H1 (cell line): ENCODE results near the gene SLIT3. TPM values are rescaled to one million over a fixed set of nuclear protein-coding genes. Genes with fewer than 3 reads are reported as not detected.

ENCODE experiments used
- CTCF ChIA-PET: fragments of 300-600 bp; sonication (Branson Sonifier 250); formaldehyde crosslinking; loops from one replicate; lab custom pipeline; 2021; ENCODE audit not compliant: partially characterized antibody; lab: Charles Lee
- POLR2A ChIA-PET: fragments of 300-600 bp; sonication (Branson Sonifier 250); formaldehyde crosslinking; loops from one replicate; lab custom pipeline; 2021; ENCODE audit warnings: inconsistent platforms; ENCODE audit not compliant: partially characterized antibody; lab: Charles Lee
- DNase-seq, 2 experiments: peaks; one replicate each; pipeline versions ENCODE4 v3.0.0 to v3.0.0-alpha.2; 2010 to 2022; ENCODE audit warnings: low spot score in 2 of 2, low read depth in 1 of 2, mixed read lengths in 1 of 2
- FAIRE-seq: peaks from 2 replicates; lab custom pipeline; 2011; peaks lifted over from hg19 to GRCh38; lab: Jason Lieb, UNC
- H2AFZ ChIP-seq: 2 replicates; pipeline ENCODE4 v1.8.1; 2012; ENCODE audit warnings: low read length, inconsistent platforms
- H2AK5ac ChIP-seq: 2 replicates; pipeline ENCODE4 v1.6.1; 2013; ENCODE audit warnings: low read depth, low read length
- H2BK120ac ChIP-seq: replicated peaks from 2 replicates; pipeline ENCODE3; 2013; ENCODE audit warnings: low read depth, low read length, inconsistent platforms
- H2BK12ac ChIP-seq: 2 replicates; pipeline ENCODE4 v1.6.1; 2013; ENCODE audit warnings: low read depth, low read length
- H2BK15ac ChIP-seq: 2 replicates; pipeline ENCODE4 v1.6.1; 2013; ENCODE audit warnings: low read length
- H2BK20ac ChIP-seq: 2 replicates; pipeline ENCODE4 v1.6.1; 2013; ENCODE audit warnings: low read length
- H2BK5ac ChIP-seq: 2 replicates; pipeline ENCODE4 v1.6.1; 2013; ENCODE audit warnings: low read depth, low read length
- H3K14ac ChIP-seq: 2 replicates; pipeline ENCODE4 v1.6.1; 2013; ENCODE audit warnings: inconsistent platforms; ENCODE audit not compliant: insufficient read length
- H3K18ac ChIP-seq: 2 replicates; pipeline ENCODE4 v1.6.1; 2013; ENCODE audit warnings: low read length; ENCODE audit errors: extremely low read depth
- H3K23ac ChIP-seq: 2 replicates; pipeline ENCODE4 v1.6.1; 2013; ENCODE audit warnings: inconsistent platforms; ENCODE audit not compliant: insufficient read length
- H3K23me2 ChIP-seq: 2 replicates; pipeline ENCODE4 v1.6.1; 2013; ENCODE audit warnings: low read depth, low read length
- H3K27ac ChIP-seq: 2 replicates; pipeline ENCODE4 v1.6.1; 2011; ENCODE audit warnings: low read depth, low read length, inconsistent platforms
- H3K27me3 ChIP-seq, 4 experiments: replicated peaks in 1 of 4; 1 replicate in 1 of 4; 2 replicates in 3 of 4; pipeline versions ENCODE4 v1.6.1 to v1.8.1; 2011 to 2013; ENCODE audit warnings: low read length in 3 of 4, mild to moderate bottlenecking in 3 of 4, inconsistent platforms in 2 of 4, mixed read lengths in 2 of 4, moderate library complexity in 1 of 4; ENCODE audit not compliant: control insufficient read depth in 3 of 4, insufficient read depth in 3 of 4; ENCODE audit errors: extremely low read depth in 1 of 4
- H3K36me3 ChIP-seq, 4 experiments: 2 replicates each; pipeline versions ENCODE4 v1.6.1 to v1.8.1; 2011 to 2013; ENCODE audit warnings: mild to moderate bottlenecking in 4 of 4, low read length in 3 of 4, moderate library complexity in 2 of 4, control low read depth in 1 of 4, inconsistent platforms in 1 of 4; ENCODE audit not compliant: insufficient read depth in 4 of 4, control insufficient read depth in 2 of 4
- H3K4ac ChIP-seq: replicated peaks from 2 replicates; pipeline ENCODE3; 2013; ENCODE audit warnings: low read length, low read depth, mixed read lengths, inconsistent platforms; ENCODE audit not compliant: insufficient read length
- H3K4me1 ChIP-seq, 4 experiments: replicated peaks in 1 of 4; 1 replicate in 1 of 4; 2 replicates in 3 of 4; pipeline versions ENCODE4 v1.6.1 to v1.8.1; 2011 to 2013; ENCODE audit warnings: low read length in 3 of 4, inconsistent platforms in 2 of 4, mixed read lengths in 1 of 4; ENCODE audit not compliant: insufficient read depth in 4 of 4, control insufficient read depth in 3 of 4
- H3K4me2 ChIP-seq, 2 experiments: 2 replicates each; pipeline versions ENCODE4 v1.6.1 to v1.8.1; 2011 to 2013; ENCODE audit warnings: low read depth in 2 of 2, low read length in 2 of 2, control low read depth in 1 of 2, inconsistent platforms in 1 of 2, mild to moderate bottlenecking in 1 of 2; ENCODE audit not compliant: insufficient read depth in 1 of 2
- H3K4me3 ChIP-seq, 4 experiments: fragments of 200-600, 300-600 bp in 1 of 4; sonication (generic), shearing (Covaris generic), sonication (Bioruptor Twin) in 1 of 4; 2 replicates each; pipeline versions ENCODE4 v1.5.1 to v1.8.1; 2011 to 2016; ENCODE audit warnings: low read length in 4 of 4, low read depth in 3 of 4, control low read depth in 2 of 4, inconsistent platforms in 2 of 4, mild to moderate bottlenecking in 2 of 4, mixed read lengths in 1 of 4, moderate library complexity in 1 of 4; ENCODE audit not compliant: insufficient read depth in 2 of 4; ENCODE audit errors: extremely low read depth in 1 of 4
- H3K56ac ChIP-seq: replicated peaks from 2 replicates; pipeline ENCODE3; 2013; ENCODE audit warnings: low read depth, mild to moderate bottlenecking, mixed read lengths, low read length, inconsistent platforms; ENCODE audit not compliant: insufficient read length
- H3K79me1 ChIP-seq: 2 replicates; pipeline ENCODE4 v1.6.1; 2013; ENCODE audit warnings: low read depth, low read length, control low read depth
- H3K79me2 ChIP-seq, 2 experiments: 2 replicates each; pipeline versions ENCODE4 v1.6.1 to v1.8.1; 2012 to 2013; ENCODE audit warnings: low read length in 2 of 2, mild to moderate bottlenecking in 2 of 2, inconsistent platforms in 1 of 2; ENCODE audit not compliant: insufficient read depth in 2 of 2, control insufficient read depth in 1 of 2
- H3K9ac ChIP-seq, 4 experiments: replicated peaks in 1 of 4; 1 replicate in 1 of 4; 2 replicates in 3 of 4; pipeline versions ENCODE4 v1.6.1 to v1.8.1; 2011 to 2013; ENCODE audit warnings: low read depth in 3 of 4, low read length in 3 of 4, control low read depth in 2 of 4, mild to moderate bottlenecking in 2 of 4, moderate library complexity in 2 of 4, inconsistent platforms in 1 of 4; ENCODE audit errors: extremely low read depth in 1 of 4
- H3K9me3 ChIP-seq, 2 experiments: 2 replicates each; pipeline versions ENCODE4 v1.6.1 to v1.8.1; 2012 to 2013; ENCODE audit warnings: mild to moderate bottlenecking in 2 of 2, moderate library complexity in 2 of 2, control low read depth in 1 of 2, inconsistent platforms in 1 of 2, low read depth in 1 of 2, low read length in 1 of 2, mixed read lengths in 1 of 2; ENCODE audit not compliant: insufficient read depth in 2 of 2
- H4K20me1 ChIP-seq, 2 experiments: replicated peaks in 1 of 2; 2 replicates each; pipeline versions ENCODE3 to v1.8.1; 2011 to 2013; ENCODE audit warnings: inconsistent platforms in 2 of 2, low read length in 2 of 2, mild to moderate bottlenecking in 1 of 2; ENCODE audit not compliant: insufficient read depth in 2 of 2, control insufficient read depth in 1 of 2
- H4K5ac ChIP-seq: 2 replicates; pipeline ENCODE4 v1.6.1; 2013; ENCODE audit warnings: low read length, low read depth, mixed read lengths, inconsistent platforms; ENCODE audit not compliant: insufficient read length
- H4K8ac ChIP-seq: 2 replicates; pipeline ENCODE4 v1.8.0; 2013; ENCODE audit warnings: mild to moderate bottlenecking, moderate library complexity, low read length, inconsistent platforms; ENCODE audit not compliant: insufficient read depth; ENCODE audit errors: extremely low read depth
- H4K91ac ChIP-seq: replicated peaks from 2 replicates; pipeline ENCODE3; 2013; ENCODE audit warnings: low read length, mixed read lengths, inconsistent platforms; ENCODE audit not compliant: insufficient read length
- ATF2 ChIP-seq: IDR thresholded peaks from 2 replicates; pipeline ENCODE4 v1.6.1; 2012; ENCODE audit warnings: low read length, inconsistent platforms
- CBX8 ChIP-seq: fragments of 300-800, 300-1000 bp; sonication (generic); IDR thresholded peaks from 2 replicates; pipeline ENCODE4 v1.7.1; 2016; ENCODE audit warnings: low read depth, low read length, borderline replicate concordance
- KDM1A ChIP-seq: fragments of 200-600, 300-600 bp; sonication (generic); IDR thresholded peaks from 2 replicates; pipeline ENCODE4 v1.7.1; 2016; ENCODE audit warnings: mild to moderate bottlenecking, low read length, borderline replicate concordance
- KDM4A ChIP-seq: IDR thresholded peaks from one replicate; pipeline ENCODE4 v1.7.1; 2012; ENCODE audit warnings: low read depth, mild to moderate bottlenecking, moderate library complexity, low read length, inconsistent platforms; ENCODE audit not compliant: severe bottlenecking
- KDM5A ChIP-seq: fragments of 200-600 bp; IDR thresholded peaks from 2 replicates; pipeline ENCODE4 v1.7.1; 2012; ENCODE audit warnings: mild to moderate bottlenecking, low read length, inconsistent platforms, mixed read lengths
- POLR2A ChIP-seq, 2 experiments: IDR thresholded peaks; 1 replicate in 1 of 2; 2 replicates in 1 of 2; pipeline ENCODE4 v1.6.1; 2011; ENCODE audit warnings: low read depth in 2 of 2, low read length in 2 of 2, mild to moderate bottlenecking in 2 of 2; ENCODE audit errors: control extremely low read depth in 1 of 2
- RAD21 ChIP-seq, 2 experiments: IDR thresholded peaks in 1 of 2; conservative IDR thresholded peaks in 1 of 2; 2 replicates each; pipeline ENCODE4 v1.6.1; 2011; ENCODE audit warnings: low read depth in 2 of 2, low read length in 2 of 2, improper control_type of control experiment in 1 of 2, inconsistent platforms in 1 of 2, mild to moderate bottlenecking in 1 of 2, moderate library complexity in 1 of 2
- RBBP5 ChIP-seq: IDR thresholded peaks from 2 replicates; pipeline ENCODE4 v1.7.1; 2012; ENCODE audit warnings: low read depth, mild to moderate bottlenecking, inconsistent platforms, low read length, moderate library complexity, borderline replicate concordance
- RFX5 ChIP-seq: IDR thresholded peaks from 2 replicates; pipeline ENCODE4 v1.6.1; 2011; ENCODE audit warnings: low read depth, low read length, improper control_type of control experiment, borderline replicate concordance
- RXRA ChIP-seq: IDR thresholded peaks from 2 replicates; pipeline ENCODE4 v1.6.1; 2011; ENCODE audit warnings: low read depth, mild to moderate bottlenecking, low read length, moderate library complexity; ENCODE audit not compliant: insufficient read depth
- TCF12 ChIP-seq: IDR thresholded peaks from 2 replicates; pipeline ENCODE4 v1.6.1; 2011; ENCODE audit warnings: low read depth, mild to moderate bottlenecking, low read length
- WGBS, 2 experiments: shearing (Covaris generic) in 1 of 2; methylation state at CpG; one replicate each; pipeline versions ENCODE4 v1.1.6 to v1.1.7; 2013 to 2015; ENCODE audit warnings: low lambda C conversion rate in 2 of 2, mixed read lengths in 2 of 2, inconsistent platforms in 1 of 2, low coverage in 1 of 2, missing lambda C conversion rate in 1 of 2; ENCODE audit not compliant: insufficient replicate concordance in 2 of 2, insufficient coverage in 1 of 2, insufficient read length in 1 of 2; ENCODE audit errors: extremely low coverage in 1 of 2, missing lambda C conversion rate in 1 of 2; 5-methylcytosine and 5-hydroxymethylcytosine counted together
- polyA plus RNA-seq, 7 experiments: library from polyadenylated mRNA; depleted of rRNA in 3 of 7; stranded (reverse) in 5 of 7; unstranded in 2 of 7; fragments of >200 nt in 5 of 7; fragments of 200-250 nt in 2 of 7; gene quantifications; 1 replicate in 5 of 7; 2 replicates in 1 of 7; 4 replicates in 1 of 7; pipeline versions ENCODE4 v1.2.1 to v1.2.3, GENCODE V29; 2011 to 2013; ENCODE audit warnings: missing spikeins in 2 of 7, mixed read lengths in 2 of 7
- total RNA-seq: library from RNA; stranded (reverse); fragmentation: NEBNext Ultra II Directional; extraction: Animal tissue kit (Norgen Biotek cat#: 25700); gene quantifications from 2 replicates; pipeline ENCODE4 v1.2.1, GENCODE V29; 2021
- TF ChIP-seq, protein P1 (sequence below): IDR thresholded peaks from 2 replicates; pipeline ENCODE4 v1.6.1; 2011; ENCODE audit warnings: low read depth, mild to moderate bottlenecking, low read length; ENCODE audit not compliant: insufficient read depth

The SLIT3 gene
- total and polyA plus RNA-seq, 2 of the 8 experiments (the other 6 are each of a cell fraction or from before 2014, with no cell fraction given): 1.1 to 1.2 TPM

DNA sequence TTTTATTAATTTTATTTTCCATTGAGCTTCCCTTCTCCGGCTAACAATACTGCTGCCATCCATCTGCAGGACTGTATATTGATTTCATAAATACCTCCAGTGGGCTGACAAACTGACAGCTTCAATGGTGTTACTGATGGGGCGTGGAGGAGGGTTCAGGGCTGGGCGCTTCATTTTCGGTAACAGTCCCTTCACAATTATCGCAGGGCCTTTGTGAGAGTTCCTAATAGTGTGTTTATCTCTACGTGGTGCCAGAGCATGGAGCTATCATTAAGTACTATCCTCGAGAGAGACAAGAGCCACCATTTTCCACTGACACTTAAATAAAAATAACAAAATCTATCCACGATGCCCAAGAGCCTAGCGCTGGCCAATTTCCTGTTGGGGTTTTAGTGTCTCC, 414.8 kb downstream of the SLIT3 start:
- H3K4me3 ChIP-seq: no peak overlapping the region
- no peak overlapping the region for H3K18ac ChIP-seq
- H4K5ac ChIP-seq: no peak overlapping the region
- no peaks in the 10 kb centered on the region for H4K20me1 ChIP-seq
- ChIA-PET POLR2A (no interaction called here), CTCF (interaction anchor here (1.0 to 1.5 kb wide), 7 partner anchors 13 to 179 kb away, joined by 3 to 4 read pairs (median 3); no protein-coding TSS in a partner anchor)
- H2AFZ ChIP-seq: no peak overlapping the region
- no peaks in the 10 kb centered on the region for H3K23me2 ChIP-seq
- H2BK5ac ChIP-seq: no peak overlapping the region
- H3K79me2 ChIP-seq: no peaks in the 10 kb centered on the region
- no peak overlapping the region for H3K4ac ChIP-seq
- H2BK12ac ChIP-seq: no peak overlapping the region
- WGBS, 2 experiments: 81% methylated on average over 9 of the region's 9 CpGs; no CpG with 5 or more reads in 1 of the 2 experiments
- H3K27ac ChIP-seq: no peak overlapping the region
- no peak overlapping the region for H2BK15ac ChIP-seq
- DNase-seq (no peak), FAIRE-seq (no peak)
- no peak overlapping the region for H3K9ac ChIP-seq
- no peaks in the 10 kb centered on the region for H3K79me1 ChIP-seq
- H3K4me1 ChIP-seq: peaks cover 0 to 6% (median 5%) of the 10 kb centered on the region in 4 experiments; a peak in 4 of 7 replicates
- no peak overlapping the region for H3K4me2 ChIP-seq
- H3K27me3 ChIP-seq: peaks cover 0 to 3% (median 0%) of the 10 kb centered on the region in 4 experiments; a peak in 1 of 7 replicates
- no peak overlapping the region for H2BK20ac ChIP-seq
- no peak overlapping the region for H3K14ac ChIP-seq
- no peaks in the 10 kb centered on the region for H3K9me3 ChIP-seq
- no peaks in the 10 kb centered on the region for H3K36me3 ChIP-seq
- H2AK5ac ChIP-seq: no peak overlapping the region
- no peak overlapping the region for H4K91ac ChIP-seq
- no peak overlapping the region for H2BK120ac ChIP-seq
- H3K56ac ChIP-seq: no peak overlapping the region
- H4K8ac ChIP-seq: no peak overlapping the region
- no peak overlapping the region for H3K23ac ChIP-seq
- no peak for TF ChIP-seq KDM5A
- TF ChIP-seq RBBP5: no peak
- no peak for TF ChIP-seq TCF12
- TF ChIP-seq KDM1A: no peak
- TF ChIP-seq RAD21 (IDR thresholded peaks at IDR 0.05 in 1 of 2, conservative IDR thresholded peaks at IDR 0.05 in 1 of 2; ENCODE audit: low read depth in 2 of 2, low read length in 2 of 2): no peak
- TF ChIP-seq, protein P1, sequence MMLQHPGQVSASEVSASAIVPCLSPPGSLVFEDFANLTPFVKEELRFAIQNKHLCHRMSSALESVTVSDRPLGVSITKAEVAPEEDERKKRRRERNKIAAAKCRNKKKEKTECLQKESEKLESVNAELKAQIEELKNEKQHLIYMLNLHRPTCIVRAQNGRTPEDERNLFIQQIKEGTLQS: no peak
- no peak for TF ChIP-seq RFX5
- no peak for TF ChIP-seq RXRA
- no peak for TF ChIP-seq KDM4A
- TF ChIP-seq POLR2A (IDR thresholded peaks at IDR 0.05; ENCODE audit: control extremely low read depth in 1 of 2, low read depth in 2 of 2, low read length in 2 of 2): no peak
- no peak for TF ChIP-seq ATF2
- TF ChIP-seq CBX8: no peak
